Lung (tissue), 12 donors: ENCODE measurements around the gene TRIM2. TPM values are rescaled to one million over a fixed set of nuclear protein-coding genes. Genes with fewer than 3 reads are reported as not detected.

Experiments used
- ATAC-seq: fragments of 200-7000 bp; cut with Tn5 transposase; one replicate; pipeline ENCODE4 v1.9.1; 2020; ENCODE audit warnings: moderate number of reproducible peaks; ENCODE audit not compliant: insufficient read depth, low FRiP score
- DNase-seq, 3 donors: peaks; one replicate each; pipeline ENCODE4 v3.0.0-alpha.2; 2013 to 2017
- H3K27ac ChIP-seq, 2 donors: one replicate each; pipeline ENCODE4 v1.5.1; 2013; ENCODE audit warnings: mild to moderate bottlenecking in 2 of 2, moderate library complexity in 2 of 2, control low read depth in 1 of 2, inconsistent platforms in 1 of 2, low read depth in 1 of 2, low read length in 1 of 2
- H3K27me3 ChIP-seq, 3 donors: one replicate each; pipeline ENCODE4 v1.5.1; 2013; ENCODE audit warnings: low read length in 2 of 3; ENCODE audit not compliant: control insufficient read depth in 3 of 3, insufficient read depth in 3 of 3
- H3K36me3 ChIP-seq, 4 donors: one replicate each; pipeline ENCODE4 v1.5.1; 2013; ENCODE audit warnings: low read length in 4 of 4, mild to moderate bottlenecking in 1 of 4, moderate library complexity in 1 of 4; ENCODE audit not compliant: control insufficient read depth in 4 of 4, insufficient read depth in 4 of 4
- H3K4me1 ChIP-seq, 5 donors: one replicate each; pipeline ENCODE4 v1.5.1; 2013; ENCODE audit warnings: low read length in 5 of 5, mild to moderate bottlenecking in 2 of 5, moderate library complexity in 1 of 5; ENCODE audit not compliant: control insufficient read depth in 5 of 5, insufficient read depth in 5 of 5
- H3K4me3 ChIP-seq: one replicate; pipeline ENCODE4 v1.5.1; 2013; ENCODE audit warnings: mild to moderate bottlenecking, control low read depth, moderate library complexity
- H3K9ac ChIP-seq, 2 donors: one replicate each; pipeline ENCODE4 v1.5.1; 2013; ENCODE audit warnings: low read length in 2 of 2, control low read depth in 1 of 2; ENCODE audit not compliant: insufficient read depth in 1 of 2
- H3K9me3 ChIP-seq, 4 donors: one replicate each; pipeline ENCODE4 v1.5.1; 2013; ENCODE audit warnings: low read length in 3 of 4, mild to moderate bottlenecking in 1 of 4, moderate library complexity in 1 of 4; ENCODE audit not compliant: control insufficient read depth in 4 of 4, insufficient read depth in 3 of 4
- CTCF ChIP-seq: IDR thresholded peaks from 2 replicates; pipeline ENCODE4 v1.5.1; 2012; ENCODE audit warnings: mild to moderate bottlenecking; ENCODE audit errors: control extremely low read depth, extremely low read depth
- WGBS, 2 donors: extraction: QIAGEN DNeasy Blood & Tissue Kit; methylation state at CpG; one replicate each; pipeline ENCODE4 v1.1.7; 2013; 5-methylcytosine and 5-hydroxymethylcytosine counted together
- polyA plus RNA-seq, 2 donors: library from polyadenylated mRNA; stranded (reverse); fragments of 200-250 nt; gene quantifications; one replicate each; pipeline ENCODE4 v1.2.1, GENCODE V29; 2013
- total RNA-seq, 2 donors: library from RNA; depleted of rRNA in 1 of 2; stranded (reverse); fragments of >200 nt in 1 of 2; gene quantifications; one replicate each; pipeline ENCODE4 v1.2.1, GENCODE V29; 2014 to 2021
- donor health status: control.
- donor health status: control.
- donor health status: Bipolar disorder and iron deficiency.
- donor health status: healthy.
- donor health status: DM: yes; HTN: yes; CAD: no.

Gene TRIM2
- total and polyA plus RNA-seq, 4 donors = 9.1 to 74.0 (median 38.1) TPM

- Histone ChIP-seq H3K4me3 (no peak overlapping the region), H3K9ac (no peak overlapping the region), H3K36me3 (peaks cover 0 to 6% (median 0%) of the 10 kb centered on the region in 4 donors), H3K9me3 (no peaks in the 10 kb centered on the region), H3K4me1 (peaks cover 6 to 21% (median 14%) of the 10 kb centered on the region in 5 donors), H3K27ac (no peak overlapping the region), H3K27me3 (no peaks in the 10 kb centered on the region)
- peak in 2 of 3 donors; percentile 57 to 86 for DNase-seq
- 43 to 51% methylated on average over 5 of the region's 5 CpGs for WGBS, 2 donors
- TF ChIP-seq CTCF = no peak
- peak; percentile 60 for ATAC-seq
Observed at GRCh38 chr4:153233761-153234371, 29.6 kb downstream of the TRIM2 start.

- H3K4me1 ChIP-seq = peaks cover 6 to 21% (median 14%) of the 10 kb centered on the region in 5 donors
Observed at GRCh38 chr4:153234885-153235284, 30.6 kb downstream of the TRIM2 start.

GRCh38 chr4:153238135-153238919, 34.1 kb downstream of the TRIM2 start:
- Histone ChIP-seq H3K27ac (no peak overlapping the region), H3K4me3 (no peak overlapping the region), H3K36me3 (peaks cover 0 to 6% (median 1%) of the 10 kb centered on the region in 4 donors), H3K9ac (no peak overlapping the region), H3K9me3 (no peaks in the 10 kb centered on the region), H3K4me1 (peaks cover 13 to 26% (median 16%) of the 10 kb centered on the region in 5 donors), H3K27me3 (no peaks in the 10 kb centered on the region)
- no peak for DNase-seq
- no peak for ATAC-seq
- no peak for TF ChIP-seq CTCF
- 85 to 95% methylated on average over 5 of the region's 5 CpGs for WGBS, 2 donors

More at GRCh38 chr4:153234885-153235284, 30.6 kb downstream of the TRIM2 start:
- no peak overlapping the region for H3K27ac ChIP-seq
- H3K27me3 ChIP-seq = no peaks in the 10 kb centered on the region
- peaks cover 0 to 7% (median 0%) of the 10 kb centered on the region in 4 donors for H3K36me3 ChIP-seq
- no peak overlapping the region for H3K4me3 ChIP-seq
- ATAC-seq = no peak
- 83 to 84% methylated on average over 2 of the region's 2 CpGs for WGBS, 2 donors
- no peak for TF ChIP-seq CTCF
- no peak for DNase-seq
- no peaks in the 10 kb centered on the region for H3K9me3 ChIP-seq
- H3K9ac ChIP-seq = no peak overlapping the region
